ENCODE results near the gene LRRC9. TPM values are rescaled to one million over a fixed set of nuclear protein-coding genes. Genes with fewer than 3 reads are reported as not detected.

The LRRC9 gene
- total RNA-seq, 4 donors from 2014 or later: not detected

DNA sequence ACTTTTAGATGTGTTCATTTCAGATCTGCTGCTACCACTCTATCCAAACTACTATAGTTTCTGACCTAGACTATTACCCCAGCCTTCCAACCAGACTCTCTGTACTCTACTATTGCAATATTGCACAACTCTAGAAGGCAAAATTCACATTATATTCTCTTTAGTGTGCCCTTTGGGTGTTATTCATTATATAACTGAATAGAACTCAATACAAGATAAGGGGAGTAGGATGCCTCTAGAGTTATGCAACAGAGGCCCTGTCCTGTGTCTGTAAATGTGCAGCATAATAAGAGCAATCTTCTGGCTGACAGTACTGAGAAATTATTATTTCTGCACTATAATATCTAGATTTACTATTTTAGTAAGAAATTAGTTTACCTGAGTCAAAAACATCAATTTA is 63.1 kb downstream of the LRRC9 start:
- H3K36me3 ChIP-seq: no peaks in the 10 kb centered on the region
- no peak overlapping the region for H3K4me3 ChIP-seq
- H3K9me3 ChIP-seq: no peaks in the 10 kb centered on the region
- H3K27ac ChIP-seq: no peak overlapping the region
- H3K4me1 ChIP-seq: no peaks in the 10 kb centered on the region
- no peaks in the 10 kb centered on the region for H3K27me3 ChIP-seq
- DNase-seq: no peak
- TF ChIP-seq, protein P1, sequence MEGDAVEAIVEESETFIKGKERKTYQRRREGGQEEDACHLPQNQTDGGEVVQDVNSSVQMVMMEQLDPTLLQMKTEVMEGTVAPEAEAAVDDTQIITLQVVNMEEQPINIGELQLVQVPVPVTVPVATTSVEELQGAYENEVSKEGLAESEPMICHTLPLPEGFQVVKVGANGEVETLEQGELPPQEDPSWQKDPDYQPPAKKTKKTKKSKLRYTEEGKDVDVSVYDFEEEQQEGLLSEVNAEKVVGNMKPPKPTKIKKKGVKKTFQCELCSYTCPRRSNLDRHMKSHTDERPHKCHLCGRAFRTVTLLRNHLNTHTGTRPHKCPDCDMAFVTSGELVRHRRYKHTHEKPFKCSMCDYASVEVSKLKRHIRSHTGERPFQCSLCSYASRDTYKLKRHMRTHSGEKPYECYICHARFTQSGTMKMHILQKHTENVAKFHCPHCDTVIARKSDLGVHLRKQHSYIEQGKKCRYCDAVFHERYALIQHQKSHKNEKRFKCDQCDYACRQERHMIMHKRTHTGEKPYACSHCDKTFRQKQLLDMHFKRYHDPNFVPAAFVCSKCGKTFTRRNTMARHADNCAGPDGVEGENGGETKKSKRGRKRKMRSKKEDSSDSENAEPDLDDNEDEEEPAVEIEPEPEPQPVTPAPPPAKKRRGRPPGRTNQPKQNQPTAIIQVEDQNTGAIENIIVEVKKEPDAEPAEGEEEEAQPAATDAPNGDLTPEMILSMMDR (IDR thresholded peaks at IDR 0.05): no peak
- TF ChIP-seq POLR2A (IDR thresholded peaks at IDR 0.05): no peak
- intact Hi-C loops (cut with DNase I): no loop called here

DNA sequence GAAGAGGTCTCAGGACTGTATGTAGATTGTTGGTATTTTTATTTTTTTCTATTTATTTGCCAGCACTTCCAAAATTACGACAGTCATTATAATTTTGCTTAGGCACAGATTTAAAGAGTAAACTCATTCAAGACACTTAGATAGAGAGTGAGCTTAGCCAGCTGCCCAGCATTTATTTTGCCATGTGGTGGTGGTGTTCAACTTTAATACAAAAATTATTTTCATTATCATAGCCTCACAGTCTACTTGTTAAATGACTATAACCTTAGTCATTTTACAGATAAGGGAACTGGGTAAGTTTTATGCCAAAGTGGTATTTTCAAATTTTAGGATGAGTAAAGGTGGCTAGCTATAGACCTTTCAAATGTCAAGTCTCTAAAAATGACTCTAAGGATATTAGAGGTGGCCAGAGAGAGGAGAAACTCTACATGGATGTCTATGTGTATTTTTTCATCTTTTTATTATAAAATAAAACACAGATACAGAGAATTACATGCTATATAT is 66.7 kb downstream of the LRRC9 start:
- DNase-seq: no peak
- H3K36me3 ChIP-seq: no peaks in the 10 kb centered on the region
- H3K27ac ChIP-seq: no peak overlapping the region
- TF ChIP-seq, protein P1 (IDR thresholded peaks at IDR 0.05): no peak
- no peak for TF ChIP-seq POLR2A (IDR thresholded peaks at IDR 0.05)
- no peaks in the 10 kb centered on the region for H3K9me3 ChIP-seq
- intact Hi-C loops (cut with DNase I): no loop called here
- H3K4me1 ChIP-seq: no peaks in the 10 kb centered on the region
- H3K4me3 ChIP-seq: no peak overlapping the region
- 81 to 86% methylated on average over 1 of the region's 1 CpG for WGBS, 2 donors
- H3K27me3 ChIP-seq: no peaks in the 10 kb centered on the region

DNA sequence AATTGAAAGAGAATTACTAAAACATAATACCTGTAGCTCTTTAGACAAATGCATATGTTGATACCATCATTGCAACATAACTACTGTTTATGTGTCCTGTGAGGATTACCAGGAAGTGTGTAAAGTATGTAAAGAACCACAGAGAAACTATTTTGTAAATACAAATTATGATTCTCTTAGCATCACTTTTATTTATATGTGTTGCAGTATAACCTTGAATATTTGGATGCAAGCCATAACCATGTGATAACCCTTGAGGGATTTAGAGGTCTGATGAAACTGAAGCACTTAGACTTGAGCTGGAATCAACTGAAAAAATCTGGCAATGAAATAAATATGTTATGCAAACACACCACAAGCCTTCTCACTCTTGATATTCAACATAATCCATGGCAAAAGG is 77.5 kb downstream of the LRRC9 start:
- Histone ChIP-seq H3K27me3 (no peaks in the 10 kb centered on the region), H3K27ac (no peak overlapping the region), H3K4me3 (no peak overlapping the region), H3K4me1 (no peaks in the 10 kb centered on the region), H3K9me3 (no peaks in the 10 kb centered on the region), H3K36me3 (no peaks in the 10 kb centered on the region)
- TF ChIP-seq, protein P1 (IDR thresholded peaks at IDR 0.05): no peak
- no peak for TF ChIP-seq POLR2A (IDR thresholded peaks at IDR 0.05)
- intact Hi-C loops (cut with DNase I): no loop called here
- no peak for DNase-seq

DNA sequence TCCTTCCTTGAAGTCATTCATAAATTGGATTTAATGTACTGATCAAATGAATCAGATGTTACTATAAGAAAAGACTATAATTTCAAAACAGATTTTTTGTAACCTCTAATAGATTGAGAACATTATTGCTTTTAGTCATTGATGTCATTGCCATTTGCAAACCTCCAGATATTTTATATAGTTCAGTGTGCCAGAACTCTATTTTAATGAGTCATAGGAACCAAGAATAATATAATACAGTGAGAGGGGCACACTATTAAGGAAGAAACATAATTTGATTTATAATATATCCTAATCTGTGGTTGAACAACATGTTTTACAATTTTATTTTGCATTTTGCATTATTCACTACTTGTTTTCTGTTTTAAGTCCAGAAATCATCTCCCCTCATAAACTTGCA is 78.0 kb downstream of the LRRC9 start:
- Histone ChIP-seq H3K4me1 (no peaks in the 10 kb centered on the region), H3K36me3 (no peaks in the 10 kb centered on the region), H3K9me3 (no peaks in the 10 kb centered on the region), H3K4me3 (no peak overlapping the region), H3K27me3 (no peaks in the 10 kb centered on the region), H3K27ac (no peak overlapping the region)
- intact Hi-C loops (cut with DNase I): no loop called here
- DNase-seq: no peak
- TF ChIP-seq, protein P1 (IDR thresholded peaks at IDR 0.05): no peak
- TF ChIP-seq POLR2A (IDR thresholded peaks at IDR 0.05): no peak

DNA sequence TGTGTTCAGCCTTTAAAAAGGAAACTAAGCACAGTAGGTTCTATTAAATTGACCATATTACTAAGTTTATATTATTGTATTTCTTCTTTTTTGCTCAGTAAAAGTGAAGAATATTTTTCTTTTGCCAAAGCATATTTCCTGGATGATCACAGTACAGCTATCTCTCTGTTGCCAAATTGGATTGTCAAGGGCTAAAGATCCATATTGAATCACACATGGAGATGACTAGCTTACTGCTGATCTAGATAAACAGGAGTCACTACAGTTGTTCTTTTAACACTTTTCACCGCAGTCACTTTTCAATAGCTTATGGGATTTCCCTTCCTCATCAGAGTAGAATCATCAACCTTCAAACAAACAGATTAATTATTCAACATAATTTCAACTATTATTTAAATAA is 78.6 kb downstream of the LRRC9 start:
- intact Hi-C loops (cut with DNase I): no loop called here
- Histone ChIP-seq H3K4me3 (no peak overlapping the region), H3K4me1 (no peaks in the 10 kb centered on the region), H3K27ac (no peak overlapping the region), H3K36me3 (no peaks in the 10 kb centered on the region), H3K9me3 (no peaks in the 10 kb centered on the region), H3K27me3 (no peaks in the 10 kb centered on the region)
- DNase-seq: no peak
- TF ChIP-seq POLR2A (IDR thresholded peaks at IDR 0.05): no peak
- TF ChIP-seq, protein P1 (IDR thresholded peaks at IDR 0.05): no peak
- WGBS, 2 donors: 79 to 100% methylated on average over 1 of the region's 1 CpG
